ENCODE results near the gene NABP1.

Gene NABP1

DNA sequence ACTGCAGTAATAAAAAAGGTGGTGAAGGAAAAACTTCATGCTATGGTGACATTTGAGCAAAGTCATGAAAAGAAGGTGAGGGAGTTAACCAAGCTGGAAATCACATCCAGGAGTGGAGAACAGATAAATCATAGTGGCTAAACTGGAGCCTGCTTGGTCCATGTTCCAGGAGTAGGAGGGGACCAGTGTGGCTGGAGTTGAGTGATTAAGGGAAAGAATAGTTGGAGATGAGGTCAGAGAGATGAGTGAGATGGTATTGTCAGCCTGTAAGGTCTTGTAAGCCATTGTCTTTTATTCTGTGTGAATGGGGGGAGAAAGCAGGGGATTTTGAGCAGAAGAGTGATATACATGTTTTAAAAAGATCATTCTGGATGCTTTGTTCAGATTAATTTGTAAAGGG is 52.3 kb downstream of the NABP1 start:
- no peaks in the 10 kb centered on the region for H3K9me3 ChIP-seq (ENCODE audit: severe bottlenecking)
- TF ChIP-seq, protein P1, sequence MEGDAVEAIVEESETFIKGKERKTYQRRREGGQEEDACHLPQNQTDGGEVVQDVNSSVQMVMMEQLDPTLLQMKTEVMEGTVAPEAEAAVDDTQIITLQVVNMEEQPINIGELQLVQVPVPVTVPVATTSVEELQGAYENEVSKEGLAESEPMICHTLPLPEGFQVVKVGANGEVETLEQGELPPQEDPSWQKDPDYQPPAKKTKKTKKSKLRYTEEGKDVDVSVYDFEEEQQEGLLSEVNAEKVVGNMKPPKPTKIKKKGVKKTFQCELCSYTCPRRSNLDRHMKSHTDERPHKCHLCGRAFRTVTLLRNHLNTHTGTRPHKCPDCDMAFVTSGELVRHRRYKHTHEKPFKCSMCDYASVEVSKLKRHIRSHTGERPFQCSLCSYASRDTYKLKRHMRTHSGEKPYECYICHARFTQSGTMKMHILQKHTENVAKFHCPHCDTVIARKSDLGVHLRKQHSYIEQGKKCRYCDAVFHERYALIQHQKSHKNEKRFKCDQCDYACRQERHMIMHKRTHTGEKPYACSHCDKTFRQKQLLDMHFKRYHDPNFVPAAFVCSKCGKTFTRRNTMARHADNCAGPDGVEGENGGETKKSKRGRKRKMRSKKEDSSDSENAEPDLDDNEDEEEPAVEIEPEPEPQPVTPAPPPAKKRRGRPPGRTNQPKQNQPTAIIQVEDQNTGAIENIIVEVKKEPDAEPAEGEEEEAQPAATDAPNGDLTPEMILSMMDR (IDR thresholded peaks at IDR 0.05; ENCODE audit: low read depth, low read length): no peak
- no peaks in the 10 kb centered on the region for H3K36me3 ChIP-seq
- no peak overlapping the region for H3K27ac ChIP-seq
- H3K4me3 ChIP-seq (ENCODE audit: low read depth, low read length): no peak overlapping the region
- no peaks in the 10 kb centered on the region for H3K27me3 ChIP-seq (ENCODE audit: insufficient read depth, low read depth, severe bottlenecking)
- DNase-seq: no peak
